C4-2B (cell line): ENCODE data around the gene GPR139.

Source experiments
- H3K27ac ChIP-seq: fragments of 450-650 bp; 2 replicates; pipeline ENCODE4 v1.5.1; 2017
- ZFX ChIP-seq: fragments of 450-650 bp; IDR thresholded peaks from 2 replicates; pipeline ENCODE4 v1.6.1; 2017
- TF ChIP-seq, protein P1 (sequence below): fragments of 450-650 bp; conservative IDR thresholded peaks from 2 replicates; pipeline ENCODE4 v1.5.1; 2017; ENCODE audit warnings: mild to moderate bottlenecking

The GPR139 gene

DNA sequence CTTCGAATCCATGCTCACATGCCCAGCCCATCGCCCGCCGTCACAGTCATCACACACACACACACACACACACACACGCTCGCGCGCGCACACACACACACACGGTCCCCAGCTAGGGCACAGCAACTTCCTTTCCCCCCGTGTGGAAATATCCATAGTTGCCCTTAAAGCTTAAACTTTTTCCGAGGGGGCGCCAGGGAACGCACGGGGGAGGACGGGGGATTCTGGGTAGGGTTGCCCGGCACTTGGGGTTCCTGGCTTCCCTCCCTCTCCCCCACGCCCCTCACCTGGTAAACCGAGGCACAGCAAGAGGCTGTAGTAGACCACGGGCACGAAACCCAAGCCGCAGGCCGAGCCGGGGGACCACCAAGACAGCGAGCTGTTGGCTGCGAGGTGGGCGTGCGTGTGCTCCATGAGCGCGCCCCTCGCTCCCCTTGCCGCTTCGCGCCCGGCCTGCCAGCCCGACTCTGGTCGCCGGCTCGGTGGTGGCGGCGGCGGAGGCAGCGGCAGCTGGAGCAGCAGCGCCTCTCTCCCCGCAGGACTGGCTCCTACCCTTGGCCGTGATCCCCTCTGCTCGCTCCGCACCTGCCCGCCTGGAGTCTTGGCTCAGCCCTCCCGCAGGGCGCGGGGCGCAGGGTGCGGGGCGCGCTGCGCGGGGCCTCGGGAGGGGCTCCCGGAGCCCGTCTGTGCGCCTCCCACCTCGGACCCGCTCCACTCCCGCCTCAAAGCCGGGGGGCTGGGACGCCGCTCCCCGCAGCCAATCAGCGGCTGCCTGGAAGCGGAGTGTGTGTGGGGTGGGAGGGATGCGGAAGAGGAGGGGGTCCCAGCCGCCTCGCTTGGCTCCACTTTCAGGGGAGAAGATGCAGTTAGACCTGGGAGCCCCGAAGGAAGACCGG lies at the start of gene GPR139:
GPR139 (minus strand) TSS at position 688 of the 896 bp plus-strand sequence; CDS start at position 414, 274 bp downstream.
- H3K27ac ChIP-seq: no peak within 1 kb of the TSS
- TF ChIP-seq ZFX: no peak
- TF ChIP-seq, protein P1, sequence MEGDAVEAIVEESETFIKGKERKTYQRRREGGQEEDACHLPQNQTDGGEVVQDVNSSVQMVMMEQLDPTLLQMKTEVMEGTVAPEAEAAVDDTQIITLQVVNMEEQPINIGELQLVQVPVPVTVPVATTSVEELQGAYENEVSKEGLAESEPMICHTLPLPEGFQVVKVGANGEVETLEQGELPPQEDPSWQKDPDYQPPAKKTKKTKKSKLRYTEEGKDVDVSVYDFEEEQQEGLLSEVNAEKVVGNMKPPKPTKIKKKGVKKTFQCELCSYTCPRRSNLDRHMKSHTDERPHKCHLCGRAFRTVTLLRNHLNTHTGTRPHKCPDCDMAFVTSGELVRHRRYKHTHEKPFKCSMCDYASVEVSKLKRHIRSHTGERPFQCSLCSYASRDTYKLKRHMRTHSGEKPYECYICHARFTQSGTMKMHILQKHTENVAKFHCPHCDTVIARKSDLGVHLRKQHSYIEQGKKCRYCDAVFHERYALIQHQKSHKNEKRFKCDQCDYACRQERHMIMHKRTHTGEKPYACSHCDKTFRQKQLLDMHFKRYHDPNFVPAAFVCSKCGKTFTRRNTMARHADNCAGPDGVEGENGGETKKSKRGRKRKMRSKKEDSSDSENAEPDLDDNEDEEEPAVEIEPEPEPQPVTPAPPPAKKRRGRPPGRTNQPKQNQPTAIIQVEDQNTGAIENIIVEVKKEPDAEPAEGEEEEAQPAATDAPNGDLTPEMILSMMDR: no peak

DNA sequence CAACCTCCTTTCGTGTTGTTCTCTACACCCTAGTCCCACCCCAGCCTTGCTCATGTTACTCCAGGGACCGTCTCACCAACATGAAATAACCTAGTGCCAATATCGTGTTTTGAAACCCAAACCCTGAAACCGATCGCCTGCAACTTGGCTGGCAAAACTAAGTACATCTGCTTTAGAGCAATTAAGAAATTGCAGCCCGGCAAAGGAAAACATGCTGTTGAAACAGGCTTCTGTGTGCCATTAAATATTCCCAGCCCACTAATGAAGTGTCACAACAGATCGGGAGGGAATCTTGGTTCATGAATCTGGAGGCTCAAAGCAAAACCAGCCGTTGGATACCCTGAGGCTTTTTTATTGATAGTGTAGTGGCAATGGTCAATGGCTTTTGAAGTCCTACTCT lies 48.3 kb upstream of the GPR139 start:
- TF ChIP-seq ZFX: no peak
- TF ChIP-seq, protein P1: no peak
- no peak overlapping the region for H3K27ac ChIP-seq

DNA sequence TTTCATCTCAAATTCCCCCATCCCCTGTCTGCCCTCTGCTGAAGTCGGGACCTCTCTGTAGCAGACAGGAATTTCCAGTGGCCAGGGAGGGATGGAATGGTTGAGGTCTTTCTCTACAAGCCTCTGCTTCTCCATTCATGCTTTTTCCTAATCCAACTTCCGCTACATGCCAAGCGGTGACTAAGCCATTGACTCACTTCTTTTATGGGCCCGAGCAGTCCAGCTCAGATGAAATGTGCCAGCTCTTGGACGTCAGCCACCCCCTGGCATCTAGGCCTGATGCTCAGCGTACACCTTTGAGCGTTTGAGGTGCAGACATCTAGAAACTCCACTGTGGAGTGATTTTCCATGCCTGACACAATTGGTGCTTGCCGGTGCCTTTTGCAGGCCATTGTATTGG lies 40.7 kb upstream of the GPR139 start:
- no peak overlapping the region for H3K27ac ChIP-seq
- TF ChIP-seq, protein P1: no peak
- no peak for TF ChIP-seq ZFX

DNA sequence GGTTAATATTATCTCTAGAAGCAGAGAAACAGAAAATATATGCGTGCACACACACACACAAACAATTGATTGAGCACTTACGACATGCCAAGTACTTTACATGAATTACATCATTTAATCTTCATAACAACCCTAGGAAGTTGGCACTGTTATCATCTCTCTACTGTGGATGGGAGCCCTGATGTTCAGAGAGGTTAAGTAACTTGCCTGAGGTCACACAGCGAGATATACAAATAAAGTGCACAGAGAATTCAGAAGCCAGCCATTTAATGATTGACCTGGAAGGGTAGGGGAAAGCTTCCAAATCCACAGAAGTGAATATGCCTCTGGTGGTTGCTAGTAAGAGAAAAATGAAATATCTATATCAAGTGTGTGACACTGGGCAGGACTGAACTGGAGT lies 37.5 kb upstream of the GPR139 start:
- TF ChIP-seq ZFX: no peak
- TF ChIP-seq, protein P1: no peak

DNA sequence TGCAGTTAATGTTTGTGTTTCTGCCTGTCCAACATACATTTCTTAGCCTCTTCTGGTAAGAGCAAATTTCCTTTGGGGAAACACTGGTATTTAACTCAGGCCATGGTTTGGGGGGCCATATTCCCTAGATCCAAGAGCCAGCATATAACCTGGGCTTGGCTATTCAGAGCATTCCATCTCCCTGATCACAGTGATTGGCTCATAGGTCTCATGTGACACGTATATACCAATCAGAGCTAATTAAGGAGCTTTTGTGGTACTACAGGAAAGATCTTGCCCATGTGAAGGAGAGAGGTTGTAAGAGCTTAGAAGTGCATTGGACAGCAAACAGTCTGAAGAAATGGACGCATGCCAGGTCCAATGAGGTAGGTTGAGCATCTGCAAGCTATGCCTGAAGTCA lies 33.4 kb upstream of the GPR139 start:
- no peak for TF ChIP-seq ZFX
- H3K27ac ChIP-seq: no peak overlapping the region

More for the DNA sequence above, 37.5 kb upstream of the GPR139 start:
- H3K27ac ChIP-seq: no peak overlapping the region

DNA sequence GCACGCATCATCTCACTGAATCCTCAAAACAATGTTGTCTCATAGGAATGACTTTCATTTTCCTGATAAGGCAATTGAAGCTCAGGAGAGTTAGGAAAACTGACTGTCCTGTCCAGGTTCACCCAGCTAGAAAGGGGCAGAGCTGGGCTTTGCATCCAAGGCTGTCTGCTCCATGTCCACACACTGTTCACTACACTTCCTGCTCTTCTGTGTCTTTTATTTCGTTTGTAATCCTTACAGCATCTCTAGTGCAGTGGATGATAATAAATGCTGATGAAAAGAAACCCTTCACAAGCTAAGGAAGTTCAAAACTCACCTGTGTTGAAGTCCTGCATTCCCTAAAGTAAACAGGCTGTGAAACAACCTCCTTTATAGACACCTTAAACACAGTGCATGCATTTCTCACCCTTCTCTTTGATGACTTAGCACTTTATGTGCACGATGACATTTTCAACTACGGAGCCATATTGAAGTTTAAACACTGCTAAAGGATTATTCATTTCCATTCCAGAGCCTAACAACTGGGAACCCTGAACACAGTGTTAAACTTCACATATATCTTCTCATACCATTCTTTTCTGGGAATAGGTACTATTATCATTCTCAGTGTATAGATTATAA lies 31.0 kb upstream of the GPR139 start:
- H3K27ac ChIP-seq: no peak overlapping the region
- no peak for TF ChIP-seq ZFX
- TF ChIP-seq, protein P1: no peak

DNA sequence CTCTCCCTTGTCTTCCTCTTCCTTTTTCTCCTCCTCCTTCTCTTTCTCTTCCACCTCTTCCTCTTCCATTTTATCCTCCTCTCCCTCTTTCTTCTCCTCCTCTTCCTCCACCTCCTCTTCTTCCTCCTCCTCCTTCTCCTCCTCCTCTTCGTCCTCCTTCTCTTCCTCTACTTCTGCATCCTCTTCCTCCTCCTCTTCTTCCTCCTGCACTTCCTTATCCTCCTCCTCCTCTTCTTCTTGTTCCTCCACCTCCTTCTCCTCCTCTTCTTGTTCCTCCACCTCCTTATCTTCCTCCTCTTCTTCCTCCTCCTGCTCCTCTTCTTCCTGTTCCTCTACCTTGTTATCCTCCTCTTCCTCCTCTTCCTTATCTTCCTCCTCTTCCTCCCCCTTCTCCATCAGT lies 28.8 kb upstream of the GPR139 start:
- H3K27ac ChIP-seq: no peak overlapping the region
- TF ChIP-seq, protein P1: no peak
- no peak for TF ChIP-seq ZFX
